Activated CD4-positive, alpha-beta T cell treated with anti-CD3 and anti-CD28 coated beads, Interleukin-2, Interleukin-6, amounts not matched to agents 100 ng/mL and 50 ng/mL, durations not matched to agents 16 hours and 8 hours (primary cell): ENCODE results near the gene C19orf18.
A peak's percentile ranks its signal among the peaks of the same experiment; 100 is the strongest.
"Not testable (repeated sequence)": the region's sequence is repeated elsewhere in the genome, so short reads cannot be mapped to it uniquely, and the experiment has no call there.

Experiments used
- DNase-seq: peaks from one replicate; pipeline ENCODE4 v3.0.0-alpha.2; 2020

The C19orf18 gene

DNA sequence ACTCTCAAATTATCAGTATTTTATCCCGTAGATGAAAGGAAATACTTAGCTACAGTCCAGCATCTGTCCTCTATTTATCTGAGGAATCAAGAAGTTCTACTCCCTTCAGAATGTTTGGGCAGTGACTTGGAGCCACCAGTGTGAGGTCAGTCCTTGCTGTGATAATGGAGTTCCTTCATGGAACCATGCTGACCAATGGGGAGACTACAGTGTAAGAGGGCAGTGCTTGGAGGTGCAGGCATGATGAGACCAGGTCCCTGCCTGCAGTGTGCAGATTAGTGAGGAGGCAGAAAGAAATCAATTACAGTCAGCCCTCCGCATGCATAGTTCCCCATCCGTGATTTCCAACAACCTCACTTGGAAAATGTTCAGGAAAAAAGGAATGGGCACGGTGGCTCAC lies at the start of gene C19orf18:
TSS of gene C19orf18 (minus strand) at position 101 of the 400 bp plus-strand sequence. CDS start 102 bp downstream, outside the sequence.
- no peak for DNase-seq

DNA sequence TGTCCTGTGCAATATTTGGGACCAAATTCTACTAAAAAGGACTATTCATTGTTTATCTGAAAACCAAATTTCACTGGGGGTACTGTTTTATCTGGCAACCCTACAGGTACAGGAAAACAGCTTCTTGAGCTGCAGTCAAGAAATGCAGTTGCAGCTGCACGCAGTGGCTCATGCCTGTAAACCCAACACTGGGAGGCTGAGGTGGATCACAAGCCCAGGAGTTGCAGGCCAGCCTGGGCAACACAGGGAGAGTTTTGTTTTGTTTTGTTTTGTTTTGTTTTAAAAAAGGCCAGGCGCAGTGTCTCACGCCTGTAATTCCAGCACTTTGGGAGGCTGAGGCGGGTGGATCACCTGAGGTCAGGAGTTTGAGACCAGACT lies 47.9 kb upstream of the C19orf18 start:
- DNase-seq: no peak

DNA sequence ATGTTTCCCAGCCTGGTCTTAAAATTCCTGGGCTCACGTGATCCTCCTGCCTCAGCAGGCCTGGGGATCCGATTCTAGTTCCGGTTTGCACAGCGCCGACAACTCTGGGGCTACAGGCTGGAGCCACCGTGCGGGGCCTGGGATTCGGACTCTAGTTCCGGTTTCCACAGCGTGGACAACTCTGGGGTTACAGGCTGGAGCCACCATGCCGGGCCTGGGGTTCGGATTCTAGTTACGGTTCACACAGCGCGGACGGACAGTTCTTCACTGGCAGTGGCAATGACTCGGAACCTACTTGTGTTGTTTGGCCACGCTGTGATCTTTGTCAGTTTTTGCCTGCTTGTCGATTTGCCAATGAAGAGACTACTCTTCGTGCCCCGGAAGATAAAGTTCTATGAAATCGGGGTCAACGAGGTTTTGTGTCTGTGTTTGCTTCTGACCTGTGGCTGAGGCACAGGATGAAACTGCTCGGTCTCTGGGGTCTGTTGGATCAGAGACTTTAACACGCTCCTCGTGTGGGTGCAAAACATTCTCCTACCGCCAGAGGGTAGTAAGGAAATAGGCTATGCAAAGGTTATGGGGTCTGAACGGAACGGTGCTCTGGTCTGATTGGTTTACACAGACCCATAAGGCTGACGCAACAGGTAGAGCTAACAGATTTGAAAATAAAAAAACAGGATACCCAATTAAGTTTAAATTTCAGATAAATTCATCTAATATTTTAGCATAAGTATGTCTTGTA lies 47.4 kb upstream of the C19orf18 start:
- peak; percentile 22 for DNase-seq

DNA sequence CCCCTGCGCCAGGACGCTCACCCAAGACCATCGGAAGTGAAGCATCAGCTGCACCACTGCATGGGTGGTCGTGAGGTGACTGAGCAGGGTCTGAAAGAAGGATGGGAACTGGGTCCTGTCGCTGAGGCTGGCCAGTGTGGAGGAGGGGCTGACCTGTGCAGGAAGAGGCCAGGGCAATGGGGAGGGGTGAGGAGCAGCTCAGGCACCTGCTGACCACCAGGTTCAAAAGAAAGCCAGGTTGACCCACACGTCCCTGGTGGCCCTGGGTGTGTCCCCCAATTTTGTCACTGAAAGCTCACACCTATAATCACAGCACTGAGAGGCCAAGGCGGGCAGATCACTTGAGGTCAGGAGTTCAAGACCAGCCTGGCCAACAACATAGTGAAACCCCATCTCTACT lies 45.8 kb upstream of the C19orf18 start:
- DNase-seq: no peak

DNA sequence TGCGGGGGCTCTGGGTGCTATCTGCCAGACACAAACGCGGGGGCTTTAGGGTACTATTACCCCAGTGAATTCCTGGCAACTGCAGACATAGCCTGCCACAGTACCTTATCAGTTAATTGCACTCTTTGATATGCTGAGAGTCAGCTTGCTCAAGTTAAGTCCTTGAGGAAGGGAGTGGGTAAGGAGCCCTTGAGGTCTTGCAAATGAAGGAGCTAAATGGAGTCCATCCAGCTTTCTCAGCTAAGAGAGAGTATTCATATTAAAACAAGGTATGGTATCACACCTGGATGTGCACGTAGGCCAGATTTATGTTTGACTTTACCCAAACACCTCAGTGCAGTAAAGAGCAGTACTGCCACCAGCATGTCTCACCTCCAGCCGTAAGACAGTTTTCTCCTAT lies 39.8 kb upstream of the C19orf18 start:
- no peak for DNase-seq

DNA sequence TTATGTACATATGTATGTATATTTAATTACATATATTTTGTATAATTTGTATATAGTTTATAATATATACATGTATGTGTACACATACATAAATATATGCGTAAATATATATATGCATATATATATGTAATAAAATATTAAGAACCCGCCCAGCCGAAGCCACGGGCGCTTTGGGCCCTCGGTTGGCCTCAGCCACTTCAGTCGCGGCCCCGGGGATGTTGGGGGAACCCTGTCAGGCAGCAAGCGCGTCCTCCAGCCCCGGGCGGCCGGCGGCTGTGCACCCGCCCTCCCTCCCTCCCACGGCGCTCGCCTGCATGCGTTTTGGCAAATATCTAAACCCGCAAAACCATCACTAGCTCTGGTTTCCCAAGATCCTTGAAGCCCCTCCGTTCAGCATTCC lies 36.2 kb upstream of the C19orf18 start:
- DNase-seq: no peak

DNA sequence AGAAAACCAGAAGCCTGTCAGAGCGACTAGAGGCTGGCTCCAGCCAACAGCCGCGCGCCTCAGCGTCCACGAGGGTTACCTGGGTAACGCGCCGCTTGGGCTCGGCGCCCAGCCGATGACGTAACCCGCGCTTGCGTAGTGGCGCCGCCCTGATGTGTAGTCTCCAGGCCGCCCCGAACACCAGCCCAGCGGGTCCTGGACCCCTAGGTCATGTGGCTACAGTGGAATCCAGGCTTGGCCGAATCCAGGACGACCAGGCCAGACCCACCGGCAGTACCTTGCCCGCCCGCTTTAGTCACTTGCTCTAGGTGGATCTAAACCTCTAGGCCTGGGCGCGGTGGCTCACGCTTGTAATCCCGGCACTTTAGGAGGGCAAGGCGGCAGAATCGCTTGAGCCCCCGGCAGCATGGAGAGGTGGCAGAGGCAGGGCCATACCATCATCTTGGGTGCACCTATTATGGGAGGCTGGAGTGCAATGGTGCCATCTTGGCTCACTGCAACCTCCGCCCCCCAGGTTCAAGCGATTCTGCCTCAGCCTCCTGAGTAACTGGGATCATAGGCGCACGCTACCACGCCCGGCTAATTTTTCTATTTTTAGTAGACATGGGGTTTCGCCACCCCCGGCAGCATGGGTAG lies 35.5 kb upstream of the C19orf18 start:
- DNase-seq: peak; percentile 61

DNA sequence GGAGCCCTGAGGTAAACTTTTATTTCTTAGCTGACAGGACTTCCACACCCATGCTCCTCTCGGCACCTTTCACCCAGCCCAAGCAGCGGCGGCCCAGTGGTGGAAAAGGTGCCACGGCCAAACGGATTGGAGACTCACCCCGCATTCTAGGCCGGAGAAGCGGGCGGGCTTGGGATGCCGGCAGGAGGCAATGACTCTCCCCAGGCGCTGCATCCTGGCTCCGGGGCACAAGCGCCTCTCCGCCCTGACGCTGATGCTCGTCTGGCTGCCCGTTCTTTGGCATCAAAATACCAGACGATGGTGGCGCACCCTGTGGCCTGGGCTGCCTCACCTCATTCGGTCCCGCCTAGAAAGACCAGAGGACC lies 34.9 kb upstream of the C19orf18 start:
- no peak for DNase-seq

DNA sequence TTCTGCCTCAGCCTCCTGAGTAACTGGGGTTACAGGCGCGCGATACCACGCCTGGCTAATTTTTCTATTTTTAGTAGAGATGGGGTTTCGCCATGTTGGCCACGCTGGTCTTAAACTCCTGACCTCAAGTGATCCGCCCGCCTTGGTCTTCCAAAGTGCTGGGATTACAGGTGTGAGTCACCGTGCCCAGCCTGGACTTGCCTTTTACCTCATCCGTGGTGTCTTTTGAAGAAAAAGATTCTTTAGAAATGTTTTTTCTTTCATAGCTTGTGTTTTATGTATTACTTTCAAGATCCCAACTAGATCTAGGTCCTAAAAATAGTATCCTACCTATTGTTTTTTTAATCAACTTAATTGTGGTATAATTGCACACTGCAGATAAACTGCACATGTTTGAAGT lies 34.5 kb upstream of the C19orf18 start:
- DNase-seq: not testable (repeated sequence)

DNA sequence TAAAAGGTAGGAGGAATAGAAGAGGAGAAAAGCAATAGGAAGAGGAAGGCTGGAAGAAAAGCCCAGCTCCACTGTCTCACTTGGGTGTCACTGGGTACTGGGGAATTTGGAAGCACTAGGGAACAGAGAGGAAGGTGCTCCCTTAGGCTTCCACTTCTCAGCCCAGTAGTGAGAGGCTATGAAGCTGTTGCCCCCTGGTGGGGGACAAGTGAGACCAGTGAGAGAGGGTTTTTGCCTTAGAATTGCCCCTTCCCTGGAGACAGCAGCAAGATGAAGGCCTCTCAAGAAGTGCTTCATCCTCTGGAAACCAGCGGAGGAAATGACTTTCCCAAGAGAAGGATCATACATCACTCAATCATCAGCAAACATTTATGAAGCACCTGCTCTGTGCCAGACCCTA lies 33.0 kb upstream of the C19orf18 start:
- DNase-seq: no peak

DNA sequence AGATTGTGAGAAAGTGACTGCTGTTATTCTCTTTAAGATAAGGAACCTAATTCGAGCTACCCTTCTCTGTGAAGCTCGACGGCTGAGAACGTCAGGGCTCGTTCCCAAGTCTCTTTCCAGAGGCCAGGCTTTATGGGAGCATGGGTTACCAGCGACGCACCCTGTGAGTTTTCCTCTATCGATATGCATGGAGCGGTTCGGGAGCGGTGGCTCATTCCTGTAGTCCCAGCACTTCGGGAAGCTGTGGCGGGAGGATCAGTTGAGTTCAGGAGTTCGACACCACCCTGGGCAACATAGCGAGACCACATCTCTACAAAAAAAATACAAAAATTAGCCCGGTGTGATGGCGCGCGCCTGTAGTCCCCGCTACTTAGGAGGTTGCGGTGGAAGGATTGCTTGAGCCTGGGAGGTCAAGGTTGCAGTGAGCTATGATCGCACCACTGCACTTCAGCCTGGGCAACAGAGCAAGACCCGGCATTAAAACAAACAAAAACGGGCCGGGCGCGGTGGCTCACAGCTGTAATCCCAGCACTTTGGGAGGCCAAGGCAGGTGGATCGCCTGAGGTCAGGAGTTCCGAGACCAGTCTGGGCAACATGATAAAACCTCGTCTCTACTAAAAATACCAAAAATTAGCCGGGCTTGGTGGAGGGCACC lies 29.0 kb upstream of the C19orf18 start:
- no peak for DNase-seq

DNA sequence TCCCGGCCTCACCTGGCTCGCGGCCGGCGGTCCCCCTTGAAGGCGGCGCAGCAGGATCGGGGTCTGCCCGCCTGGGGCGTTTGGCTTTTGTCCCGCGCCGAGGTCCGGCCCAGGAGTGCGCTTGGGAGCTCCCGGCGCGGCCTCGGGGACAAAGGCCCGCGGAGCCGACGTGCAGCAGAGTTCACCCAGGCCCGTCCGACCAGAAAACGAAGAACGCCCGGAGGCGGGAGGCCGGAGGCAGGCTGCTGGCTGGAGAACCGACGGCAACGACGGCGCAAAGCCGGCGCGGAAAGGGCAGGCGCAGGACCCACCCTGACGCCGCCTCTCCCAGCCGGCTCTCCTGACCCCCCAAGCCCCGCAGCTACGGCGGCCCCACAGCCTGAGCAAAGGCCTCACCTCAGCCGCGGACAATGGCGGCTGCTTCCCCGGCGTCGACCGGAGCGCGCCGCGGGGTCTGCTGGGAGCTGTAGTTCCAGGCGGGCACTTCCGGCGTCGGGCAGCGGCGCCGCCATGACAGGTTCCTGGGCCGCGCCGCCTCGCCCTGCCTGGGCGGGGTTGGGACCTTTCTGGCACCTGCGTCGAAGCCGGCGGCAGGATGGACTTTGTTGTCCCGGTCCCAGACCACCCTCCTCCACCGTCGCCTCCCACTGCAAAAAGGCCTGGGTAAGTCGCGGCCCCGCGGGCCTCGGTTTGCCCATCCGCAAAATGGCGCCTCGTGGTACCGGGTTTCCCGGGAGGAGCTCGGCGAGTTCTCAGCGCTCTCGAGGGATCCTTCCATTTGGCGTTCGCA lies 28.2 kb upstream of the C19orf18 start, which contains the start of gene ZNF606:
TSS of gene ZNF606 (minus strand) at position 437 of the 790 bp plus-strand sequence. CDS start 1,501 bp downstream, outside the sequence.
- peak; percentile 87 for DNase-seq

DNA sequence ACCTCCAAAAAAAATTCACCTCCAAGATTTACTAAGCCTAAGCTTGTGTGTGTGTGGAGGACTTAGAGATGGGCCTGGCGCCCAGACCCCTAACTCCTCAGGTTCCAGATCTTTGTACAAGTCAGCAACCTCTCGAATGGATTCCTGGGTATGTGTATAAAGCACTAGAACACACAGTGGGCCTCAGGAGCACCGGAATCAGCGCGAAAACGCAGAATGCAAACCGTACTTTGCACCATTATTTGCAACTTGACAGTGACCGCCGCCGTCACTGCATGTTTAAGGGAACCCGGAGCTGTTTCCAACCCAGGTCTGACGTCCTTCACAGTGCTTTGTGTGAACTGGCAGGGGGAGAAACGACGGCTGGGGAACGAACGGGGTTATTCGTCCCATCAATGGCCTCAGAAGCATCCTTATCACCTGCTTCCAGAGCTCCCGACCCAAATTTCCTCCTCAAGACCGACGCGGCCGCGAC lies 27.6 kb upstream of the C19orf18 start:
- DNase-seq: peak; percentile 16

DNA sequence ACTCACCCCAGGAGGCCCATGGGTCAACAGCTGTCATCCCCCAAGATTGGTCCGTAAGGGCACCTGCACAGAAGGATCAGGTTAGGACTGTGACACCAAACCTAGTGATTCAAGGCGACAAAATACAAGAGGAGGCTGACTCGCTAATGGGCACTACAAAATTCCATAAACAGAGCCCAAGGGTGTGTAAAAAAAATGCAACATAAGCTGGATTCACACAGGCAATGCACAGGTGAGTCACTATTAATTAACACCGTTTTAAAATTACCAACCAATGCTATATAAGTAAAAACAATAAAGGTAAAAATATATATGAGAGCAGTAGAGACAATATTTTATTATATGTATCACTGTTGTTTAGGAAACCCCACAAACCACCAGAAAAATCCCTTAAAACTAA lies 26.3 kb upstream of the C19orf18 start:
- DNase-seq: no peak

DNA sequence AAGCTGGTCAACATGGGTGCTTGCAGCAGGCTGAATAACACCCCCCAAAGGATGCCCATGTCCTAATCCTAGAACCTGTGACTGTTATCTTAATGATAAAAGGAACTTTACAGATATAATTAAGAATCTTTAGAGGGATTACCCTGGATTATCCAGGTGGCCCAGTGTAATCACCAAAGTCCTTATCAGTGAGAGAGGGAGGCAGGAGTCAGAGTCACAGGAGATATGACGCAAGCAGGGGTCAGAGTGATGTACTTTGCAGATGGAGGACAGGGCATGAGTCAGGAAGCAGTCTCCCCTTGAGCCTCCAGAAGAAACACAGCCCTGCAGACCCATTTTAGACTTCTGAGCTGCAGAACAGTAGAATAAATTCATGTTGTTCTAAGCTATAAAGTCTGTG lies 18.5 kb upstream of the C19orf18 start:
- no peak for DNase-seq

DNA sequence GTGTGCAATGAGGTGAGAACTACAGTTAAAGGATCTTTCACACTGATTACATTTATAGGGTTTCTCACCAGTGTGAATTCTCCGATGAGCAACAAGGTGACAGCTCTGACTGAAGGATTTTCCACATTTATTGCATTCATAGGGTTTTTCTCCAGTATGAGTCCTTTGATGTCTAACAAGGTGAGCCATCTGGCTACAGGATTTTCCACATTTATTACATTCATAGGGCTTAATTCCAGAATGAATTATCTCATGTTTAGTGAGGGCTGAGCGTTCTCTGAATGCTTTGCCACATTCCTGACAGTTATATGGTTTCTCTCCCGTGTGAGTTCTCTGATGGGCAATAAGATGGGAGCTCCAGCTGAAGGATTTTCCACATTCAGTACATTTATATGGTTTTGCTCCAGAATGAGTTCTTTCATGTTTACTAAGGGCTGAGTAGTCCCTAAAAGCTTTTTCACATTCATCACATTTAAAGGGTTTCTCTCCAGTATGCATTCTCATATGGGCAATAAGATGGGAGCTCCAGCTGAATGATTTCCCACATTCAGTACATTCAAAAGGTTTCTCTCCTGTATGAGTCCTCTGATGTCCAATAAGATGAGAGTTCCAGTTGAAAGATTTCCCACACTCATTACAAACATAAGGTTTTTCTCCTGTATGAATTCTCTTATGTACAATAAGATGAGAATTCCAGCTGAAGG lies 4.4 kb upstream of the C19orf18 start:
- DNase-seq: no peak

DNA sequence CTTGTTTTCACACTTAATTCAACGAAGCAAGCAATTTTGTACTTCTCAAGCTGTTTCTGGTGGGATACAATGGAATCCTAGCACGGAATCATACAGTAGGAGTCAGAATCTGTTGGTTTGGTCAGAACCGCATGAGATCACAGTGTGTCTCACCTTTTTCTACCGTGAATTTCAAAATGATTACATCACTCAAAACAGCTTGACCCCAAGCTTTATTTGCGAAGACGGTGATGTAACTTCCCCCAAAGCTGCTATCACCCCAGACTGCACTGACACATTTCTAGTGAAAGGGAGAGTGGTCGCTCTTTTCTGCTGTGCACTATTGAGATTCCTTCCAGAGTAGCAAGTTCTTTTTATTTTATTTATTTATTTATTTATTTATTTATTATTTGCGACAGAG lies 9.6 kb downstream of the C19orf18 start:
- no peak for DNase-seq

DNA sequence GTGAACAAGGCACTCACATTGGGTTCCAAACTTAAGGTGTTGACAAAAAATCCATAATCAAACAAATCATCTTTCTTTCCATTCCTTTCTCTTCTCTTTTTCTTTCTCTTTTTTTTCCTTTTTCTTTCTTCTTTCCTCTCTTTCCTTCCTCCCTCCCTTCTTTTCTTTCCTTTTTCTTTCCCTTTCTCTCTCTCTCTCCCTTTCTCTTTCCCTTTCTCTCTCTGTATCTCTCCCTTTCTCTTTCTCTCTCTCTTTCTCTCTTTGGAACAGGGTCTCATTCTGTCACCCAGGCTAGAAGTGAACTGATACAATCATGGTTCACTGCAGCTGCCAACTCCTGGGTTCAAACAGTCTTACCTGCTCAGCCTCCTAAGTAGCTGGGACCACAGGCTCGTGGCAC lies 12.5 kb downstream of the C19orf18 start:
- DNase-seq: no peak

DNA sequence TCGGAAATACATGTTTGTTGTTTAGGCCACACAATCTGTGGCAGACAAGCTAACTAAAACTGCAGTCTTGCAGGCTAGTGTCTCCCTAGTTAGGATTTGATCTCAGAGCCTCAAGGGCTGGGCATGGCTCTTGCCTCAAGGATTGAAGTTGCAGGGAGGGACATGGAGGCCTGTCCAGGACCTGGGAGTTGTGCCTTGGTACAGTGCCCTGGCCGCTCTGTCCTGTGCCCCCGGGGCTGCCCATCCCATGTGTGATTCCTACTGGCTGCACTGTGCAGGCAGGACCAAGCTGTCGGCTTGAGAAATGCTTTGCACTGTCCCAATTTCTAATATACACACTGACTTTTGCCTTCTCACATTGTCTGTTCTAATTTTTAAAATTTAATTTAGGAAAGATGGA lies 19.3 kb downstream of the C19orf18 start:
- DNase-seq: no peak

DNA sequence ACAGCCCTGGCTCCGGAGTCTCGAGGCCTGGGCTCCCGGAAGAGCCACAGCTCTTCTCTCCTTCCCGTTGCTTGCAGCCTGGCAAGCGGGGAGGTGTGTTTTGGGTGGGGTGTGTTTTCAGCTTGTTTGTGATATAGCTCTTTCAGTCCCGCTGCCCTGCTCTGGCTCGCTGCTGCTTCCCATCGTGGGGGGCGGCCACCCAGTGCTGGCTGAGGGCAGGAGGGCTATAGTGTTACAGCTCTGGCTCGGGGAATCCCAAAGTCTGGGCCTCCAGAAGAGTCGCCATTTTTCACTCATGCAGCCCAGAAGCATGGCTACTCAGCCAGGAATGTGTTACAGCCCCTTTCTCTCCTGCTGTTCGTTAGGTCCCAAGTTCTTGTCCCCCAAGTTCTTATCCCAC lies 24.6 kb downstream of the C19orf18 start:
- no peak for DNase-seq

DNA sequence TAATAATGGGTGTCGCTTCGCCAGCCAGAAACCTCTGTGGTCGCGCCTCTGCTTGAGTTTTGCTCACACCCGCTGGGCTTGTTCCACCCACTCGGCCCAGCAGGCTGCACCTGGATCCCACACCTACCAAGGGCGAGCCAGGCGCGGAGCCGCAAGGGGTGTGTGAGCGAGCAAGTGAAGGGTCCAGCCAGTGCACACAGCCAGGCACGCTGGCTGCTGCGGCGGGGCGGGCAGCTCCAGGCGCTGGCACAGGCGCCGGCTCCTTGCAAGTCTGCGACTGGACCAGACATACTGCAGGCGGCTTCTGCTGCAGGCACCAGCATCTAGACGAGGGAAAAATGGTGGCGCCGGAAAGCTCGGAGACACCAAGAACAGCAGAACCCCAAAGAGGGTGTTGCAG lies 25.0 kb downstream of the C19orf18 start:
- no peak for DNase-seq

DNA sequence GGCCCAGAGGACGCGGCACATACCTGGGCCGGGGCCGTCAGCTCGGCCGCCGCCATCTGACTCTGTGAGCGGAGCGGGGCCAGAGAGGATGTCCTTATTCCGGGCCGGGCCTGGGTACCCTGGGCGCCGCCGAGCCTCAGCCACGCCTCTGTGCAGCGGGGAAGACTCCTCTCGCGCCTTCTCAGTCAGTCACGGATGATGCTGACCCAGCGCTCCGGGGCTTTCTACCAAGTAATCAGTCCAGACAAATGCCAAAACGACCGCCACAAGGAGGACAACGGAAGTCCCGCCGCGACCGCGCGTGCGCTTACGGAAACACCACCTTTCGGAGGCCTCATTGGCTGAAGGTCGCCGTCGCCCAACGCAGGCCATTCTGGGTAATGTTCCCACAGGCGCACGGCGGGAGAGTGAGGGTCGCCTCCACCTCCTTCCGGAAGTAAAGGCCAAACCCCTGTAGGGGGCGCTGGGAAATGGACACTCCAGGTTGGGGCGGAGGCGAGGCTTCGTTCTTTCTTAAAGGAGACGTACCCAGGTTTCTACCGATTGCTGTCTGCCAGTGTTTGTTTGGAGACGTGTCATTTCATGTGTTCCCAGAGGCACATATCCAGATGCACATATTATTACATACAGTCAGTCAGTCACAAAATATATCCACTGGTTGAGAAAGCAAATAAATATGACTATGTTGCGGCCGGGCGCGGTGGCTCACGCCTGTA lies 26.8 kb downstream of the C19orf18 start, which contains the start of gene ZNF256:
TSS of gene ZNF256 (minus strand) at position 288 of the 716 bp plus-strand sequence. CDS start at position 56, 232 bp downstream.
- peak; percentile 92 for DNase-seq
